CD8-positive, alpha-beta memory T cell (primary cell): ENCODE results near the gene RAB39B. TPM values are rescaled to one million over a fixed set of nuclear protein-coding genes. Genes with fewer than 3 reads are reported as not detected.

Experiments
- CTCF ChIA-PET: fragments of 350-600 bp; sonication (Branson Sonifier 250); formaldehyde crosslinking; loops from one replicate; lab custom pipeline; 2021; ENCODE audit warnings: antibody characterized with exemption; lab: Charles Lee
- POLR2A ChIA-PET: fragments of 350-600 bp; sonication (Branson Sonifier 250); formaldehyde crosslinking; loops from one replicate; lab custom pipeline; 2021; ENCODE audit warnings: antibody characterized with exemption; lab: Charles Lee
- DNase-seq, 5 donors: peaks; one replicate each; pipeline versions ENCODE4 v3.0.0 to v3.0.0-alpha.2; 2020 to 2022; ENCODE audit warnings: mixed read lengths in 1 of 5
- H3K27ac ChIP-seq: one replicate; pipeline ENCODE4 v1.7.0; 2013; ENCODE audit warnings: low read depth, mild to moderate bottlenecking, low read length, moderate library complexity
- H3K27me3 ChIP-seq: 2 replicates; pipeline ENCODE4 v1.7.0; 2013; ENCODE audit warnings: low read length, mild to moderate bottlenecking; ENCODE audit not compliant: insufficient read depth, poor library complexity, severe bottlenecking
- H3K36me3 ChIP-seq: 2 replicates; pipeline ENCODE4 v1.7.0; 2013; ENCODE audit warnings: mild to moderate bottlenecking, low read length, moderate library complexity; ENCODE audit not compliant: insufficient read depth
- H3K4me1 ChIP-seq: 2 replicates; pipeline ENCODE4 v1.7.0; 2013; ENCODE audit warnings: mild to moderate bottlenecking, low read length, moderate library complexity; ENCODE audit not compliant: insufficient read depth
- H3K4me3 ChIP-seq: 2 replicates; pipeline ENCODE4 v1.7.0; 2013; ENCODE audit warnings: mild to moderate bottlenecking, low read length
- H3K9me3 ChIP-seq: 2 replicates; pipeline ENCODE4 v1.7.0; 2013; ENCODE audit warnings: mild to moderate bottlenecking, low read length
- H3K27ac Mint-ChIP-seq, 8 donors: one replicate each; pipeline ENCODE4 v1.8.0; 2020 to 2021; ENCODE audit warnings: mixed read lengths in 8 of 8, mild to moderate bottlenecking in 6 of 8, inconsistent platforms in 3 of 8, moderate library complexity in 3 of 8
- H3K27me3 Mint-ChIP-seq, 2 donors: one replicate each; pipeline ENCODE4 v1.8.0; 2020 to 2021; ENCODE audit warnings: mixed read lengths in 2 of 2, mild to moderate bottlenecking in 1 of 2, moderate library complexity in 1 of 2
- H3K36me3 Mint-ChIP-seq, 3 donors: one replicate each; pipeline ENCODE4 v1.8.0; 2020 to 2021; ENCODE audit warnings: mixed read lengths in 3 of 3, inconsistent platforms in 1 of 3, mild to moderate bottlenecking in 1 of 3
- H3K4me1 Mint-ChIP-seq, 3 donors: one replicate each; pipeline ENCODE4 v1.8.0; 2020 to 2021; ENCODE audit warnings: mixed read lengths in 3 of 3, inconsistent platforms in 1 of 3, mild to moderate bottlenecking in 1 of 3
- H3K4me3 Mint-ChIP-seq, 7 donors: one replicate each; pipeline ENCODE4 v1.8.0; 2020 to 2021; ENCODE audit warnings: mixed read lengths in 7 of 7, mild to moderate bottlenecking in 6 of 7, moderate library complexity in 4 of 7, inconsistent platforms in 2 of 7
- H3K9me3 Mint-ChIP-seq, 5 donors: one replicate each; pipeline ENCODE4 v1.8.0; 2020 to 2022; ENCODE audit warnings: mixed read lengths in 5 of 5, mild to moderate bottlenecking in 3 of 5, moderate library complexity in 2 of 5, inconsistent platforms in 1 of 5
- polyA plus RNA-seq: library from polyadenylated mRNA; unstranded; fragments of 300-500 nt; fragmentation: Illumina TruSeq; gene quantifications from one replicate; pipeline ENCODE4 v1.2.3, GENCODE V29; 2021
- total RNA-seq, 2 experiments: library from RNA; stranded (reverse); gene quantifications; one replicate each; pipeline ENCODE4 v1.2.3, GENCODE V29; 2021

RAB39B gene
- total and polyA plus RNA-seq, 3 experiments from 2014 or later: 7.2 to 12.5 (median 12.0) TPM

GRCh38 chrX:155262970-155263754 is 1.1 kb downstream of the RAB39B start:
- peak in 2 of 5 donors; percentile 9 to 27 for DNase-seq
- peak overlapping the region; percentile 64 to 98 (median 88) for H3K27ac Mint-ChIP-seq
- Histone ChIP-seq H3K9me3 (no peaks in the 10 kb centered on the region), H3K27ac (peak overlapping the region; percentile 76), H3K4me1 (peaks cover 10% of the 10 kb centered on the region), H3K36me3 (no peaks in the 10 kb centered on the region), H3K27me3 (no peaks in the 10 kb centered on the region), H3K4me3 (peak overlapping the region; percentile 76)
- peaks cover 0 to 2% (median 0%) of the 10 kb centered on the region in 5 donors for H3K9me3 Mint-ChIP-seq
- H3K4me1 Mint-ChIP-seq: peaks cover 14 to 55% (median 29%) of the 10 kb centered on the region in 3 donors
- ChIA-PET POLR2A (interaction anchor here (1.1 to 1.5 kb wide), 2 partner anchors 47 to 236 kb away, joined by 3 to 4 read pairs; partner anchors contain the start of genes FUNDC2 and VBP1), CTCF (no interaction called here)
- peak overlapping the region; percentile 51 to 94 (median 78) for H3K4me3 Mint-ChIP-seq
- peaks cover 0 to 3% of the 10 kb centered on the region in 2 donors for H3K27me3 Mint-ChIP-seq
- H3K36me3 Mint-ChIP-seq: peaks cover 0 to 22% (median 4%) of the 10 kb centered on the region in 3 donors

- Histone ChIP-seq H3K4me3 (no peak overlapping the region), H3K27ac (no peak overlapping the region), H3K4me1 (peaks cover 6% of the 10 kb centered on the region), H3K27me3 (no peaks in the 10 kb centered on the region), H3K36me3 (no peaks in the 10 kb centered on the region), H3K9me3 (no peaks in the 10 kb centered on the region)
- Mint-ChIP-seq H3K4me1 (peaks cover 14 to 53% (median 30%) of the 10 kb centered on the region in 3 donors), H3K4me3 (no peak overlapping the region), H3K27me3 (no peaks in the 10 kb centered on the region), H3K36me3 (peaks cover 0 to 25% (median 4%) of the 10 kb centered on the region in 3 donors), H3K9me3 (no peaks in the 10 kb centered on the region), H3K27ac (peak overlapping the region in 1 of 8 donors; percentile 36)
- no peak for DNase-seq
- ChIA-PET CTCF (interaction anchor here (2.0 kb wide), 1 partner anchor 43 kb away, joined by 6 read pairs; the partner anchor contains the start of gene VBP1), POLR2A (no interaction called here)
Observed at GRCh38 chrX:155259752-155260151, 4.5 kb downstream of the RAB39B start.

- no peak for DNase-seq
- no peak overlapping the region for H3K27ac ChIP-seq
- no peaks in the 10 kb centered on the region for H3K4me1 ChIP-seq
- POLR2A ChIA-PET: no interaction called here
- Mint-ChIP-seq H3K9me3 (no peaks in the 10 kb centered on the region), H3K27me3 (peaks cover 0 to 1% of the 10 kb centered on the region in 2 donors), H3K36me3 (peaks cover 0 to 4% (median 0%) of the 10 kb centered on the region in 3 donors), H3K4me1 (peaks cover 0 to 3% (median under 1%) of the 10 kb centered on the region in 3 donors), H3K4me3 (no peak overlapping the region), H3K27ac (no peak overlapping the region)
- CTCF ChIA-PET: no interaction called here
- H3K4me3 ChIP-seq: no peak overlapping the region
- H3K9me3 ChIP-seq: no peaks in the 10 kb centered on the region
- no peaks in the 10 kb centered on the region for H3K27me3 ChIP-seq
- H3K36me3 ChIP-seq: no peaks in the 10 kb centered on the region
Observed at GRCh38 chrX:155251391-155251790, 12.9 kb downstream of the RAB39B start.

- Mint-ChIP-seq H3K36me3 (peaks cover 0 to 4% (median 0%) of the 10 kb centered on the region in 3 donors), H3K4me1 (no peaks in the 10 kb centered on the region), H3K9me3 (no peaks in the 10 kb centered on the region), H3K27ac (no peak overlapping the region), H3K4me3 (no peak overlapping the region), H3K27me3 (peaks cover 0 to 1% of the 10 kb centered on the region in 2 donors)
- no peaks in the 10 kb centered on the region for H3K4me1 ChIP-seq
- no peaks in the 10 kb centered on the region for H3K36me3 ChIP-seq
- ChIA-PET CTCF (interaction anchor here (1.2 kb wide), 1 partner anchor 14 kb away, joined by 3 read pairs; no protein-coding TSS in a partner anchor), POLR2A (no interaction called here)
- DNase-seq: no peak
- no peak overlapping the region for H3K4me3 ChIP-seq
- H3K27me3 ChIP-seq: no peaks in the 10 kb centered on the region
- no peak overlapping the region for H3K27ac ChIP-seq
- no peaks in the 10 kb centered on the region for H3K9me3 ChIP-seq
Observed at GRCh38 chrX:155247497-155247896, 16.8 kb downstream of the RAB39B start.

- H3K36me3 Mint-ChIP-seq: peaks cover 0 to 4% (median 0%) of the 10 kb centered on the region in 3 donors
- no peak overlapping the region for H3K4me3 Mint-ChIP-seq
- H3K36me3 ChIP-seq: no peaks in the 10 kb centered on the region
- H3K27me3 Mint-ChIP-seq: peaks cover 0 to 1% of the 10 kb centered on the region in 2 donors
- no peak overlapping the region for H3K27ac ChIP-seq
- H3K27me3 ChIP-seq: no peaks in the 10 kb centered on the region
- ChIA-PET POLR2A (no interaction called here), CTCF (interaction anchor here (1.2 kb wide), 1 partner anchor 13 kb away, joined by 3 read pairs; no protein-coding TSS in a partner anchor)
- H3K4me1 ChIP-seq: no peaks in the 10 kb centered on the region
- no peak overlapping the region for H3K4me3 ChIP-seq
- H3K9me3 Mint-ChIP-seq: no peaks in the 10 kb centered on the region
- no peaks in the 10 kb centered on the region for H3K4me1 Mint-ChIP-seq
- no peak for DNase-seq
- H3K9me3 ChIP-seq: no peaks in the 10 kb centered on the region
- H3K27ac Mint-ChIP-seq: peak overlapping the region in 2 of 8 donors; percentile 2 to 25
Observed at GRCh38 chrX:155246748-155247147, 17.5 kb downstream of the RAB39B start.

- ChIA-PET CTCF (no interaction called here), POLR2A (no interaction called here)
- H3K36me3 Mint-ChIP-seq: peaks cover 0 to 28% (median 4%) of the 10 kb centered on the region in 3 donors
- Histone ChIP-seq H3K27me3 (no peaks in the 10 kb centered on the region), H3K27ac (no peak overlapping the region), H3K9me3 (no peaks in the 10 kb centered on the region), H3K36me3 (peaks cover 6% of the 10 kb centered on the region), H3K4me3 (no peak overlapping the region), H3K4me1 (no peaks in the 10 kb centered on the region)
- no peak overlapping the region for H3K4me3 Mint-ChIP-seq
- H3K27ac Mint-ChIP-seq: no peak overlapping the region
- no peaks in the 10 kb centered on the region for H3K27me3 Mint-ChIP-seq
- no peaks in the 10 kb centered on the region for H3K9me3 Mint-ChIP-seq
- no peaks in the 10 kb centered on the region for H3K4me1 Mint-ChIP-seq
- no peak for DNase-seq
Observed at GRCh38 chrX:155242300-155242699, 22.0 kb downstream of the RAB39B start.

GRCh38 chrX:155237719-155238118 is 26.6 kb downstream of the RAB39B start:
- Mint-ChIP-seq H3K36me3 (peaks cover 0 to 59% (median 2%) of the 10 kb centered on the region in 3 donors), H3K9me3 (no peaks in the 10 kb centered on the region), H3K4me3 (no peak overlapping the region), H3K27ac (peak overlapping the region in 2 of 8 donors; percentile 26 to 43), H3K27me3 (no peaks in the 10 kb centered on the region), H3K4me1 (peaks cover 0 to 4% (median 3%) of the 10 kb centered on the region in 3 donors)
- Histone ChIP-seq H3K27me3 (no peaks in the 10 kb centered on the region), H3K4me3 (no peak overlapping the region), H3K9me3 (no peaks in the 10 kb centered on the region), H3K36me3 (peaks cover 19% of the 10 kb centered on the region), H3K27ac (no peak overlapping the region), H3K4me1 (no peaks in the 10 kb centered on the region)
- ChIA-PET CTCF (no interaction called here), POLR2A (no interaction called here)
- DNase-seq: no peak

- Histone ChIP-seq H3K27ac (no peak overlapping the region), H3K36me3 (peaks cover 19% of the 10 kb centered on the region), H3K4me3 (no peak overlapping the region), H3K4me1 (no peaks in the 10 kb centered on the region), H3K9me3 (no peaks in the 10 kb centered on the region), H3K27me3 (no peaks in the 10 kb centered on the region)
- Mint-ChIP-seq H3K4me1 (peaks cover 0 to 10% (median 8%) of the 10 kb centered on the region in 3 donors), H3K27ac (no peak overlapping the region), H3K36me3 (peaks cover 0 to 68% (median 4%) of the 10 kb centered on the region in 3 donors), H3K9me3 (no peaks in the 10 kb centered on the region), H3K4me3 (no peak overlapping the region), H3K27me3 (no peaks in the 10 kb centered on the region)
- POLR2A ChIA-PET: no interaction called here
- CTCF ChIA-PET: no interaction called here
- no peak for DNase-seq
Observed at GRCh38 chrX:155235891-155236290, 28.4 kb downstream of the RAB39B start.
